Measurements from ENCODE around the gene PFKFB3. TPM values are rescaled to one million over a fixed set of nuclear protein-coding genes. Genes with fewer than 3 reads are reported as not detected.

PFKFB3 gene
- total RNA-seq, 1 donor from 2014 or later: 137 TPM

- H3K4me1 Mint-ChIP-seq (ENCODE audit: low read depth, unreplicated experiment): peaks cover 19% of the 10 kb centered on the region
- peak overlapping the region; percentile 79 for H3K27ac Mint-ChIP-seq (ENCODE audit: unreplicated experiment)
- peaks cover 3% of the 10 kb centered on the region for H3K27me3 Mint-ChIP-seq (ENCODE audit: unreplicated experiment)
- H3K36me3 Mint-ChIP-seq (ENCODE audit: unreplicated experiment): no peaks in the 10 kb centered on the region
- peaks cover 4% of the 10 kb centered on the region for H3K9me3 Mint-ChIP-seq (ENCODE audit: unreplicated experiment)
- H3K4me3 Mint-ChIP-seq (ENCODE audit: unreplicated experiment): peak overlapping the region; percentile 62
- no peak for DNase-seq
- TF ChIP-seq CTCF (IDR thresholded peaks at IDR 0.05; ENCODE audit: partially characterized antibody, unreplicated experiment): no peak
Measured at GRCh38 chr10:6179078-6179477, 23.7 kb upstream of the PFKFB3 start.

- no peak for TF ChIP-seq CTCF (IDR thresholded peaks at IDR 0.05; ENCODE audit: partially characterized antibody, unreplicated experiment)
- H3K27ac Mint-ChIP-seq (ENCODE audit: unreplicated experiment): no peak overlapping the region
- H3K36me3 Mint-ChIP-seq (ENCODE audit: unreplicated experiment): no peaks in the 10 kb centered on the region
- no peak overlapping the region for H3K4me3 Mint-ChIP-seq (ENCODE audit: unreplicated experiment)
- H3K9me3 Mint-ChIP-seq (ENCODE audit: unreplicated experiment): peaks cover 4% of the 10 kb centered on the region
- no peaks in the 10 kb centered on the region for H3K27me3 Mint-ChIP-seq (ENCODE audit: unreplicated experiment)
- peaks cover 26% of the 10 kb centered on the region for H3K4me1 Mint-ChIP-seq (ENCODE audit: low read depth, unreplicated experiment)
- DNase-seq: no peak
Measured at GRCh38 chr10:6180480-6181110, 22.1 kb upstream of the PFKFB3 start.

GRCh38 chr10:6181249-6181648 lies 21.5 kb upstream of the PFKFB3 start:
- H3K4me3 Mint-ChIP-seq (ENCODE audit: unreplicated experiment): no peak overlapping the region
- no peak overlapping the region for H3K27ac Mint-ChIP-seq (ENCODE audit: unreplicated experiment)
- H3K9me3 Mint-ChIP-seq (ENCODE audit: unreplicated experiment): peaks cover 4% of the 10 kb centered on the region
- DNase-seq: no peak
- no peak for TF ChIP-seq CTCF (IDR thresholded peaks at IDR 0.05; ENCODE audit: partially characterized antibody, unreplicated experiment)
- H3K36me3 Mint-ChIP-seq (ENCODE audit: unreplicated experiment): no peaks in the 10 kb centered on the region
- no peaks in the 10 kb centered on the region for H3K27me3 Mint-ChIP-seq (ENCODE audit: unreplicated experiment)
- peaks cover 26% of the 10 kb centered on the region for H3K4me1 Mint-ChIP-seq (ENCODE audit: low read depth, unreplicated experiment)

GRCh38 chr10:6182454-6183098 lies 20.2 kb upstream of the PFKFB3 start:
- TF ChIP-seq CTCF (IDR thresholded peaks at IDR 0.05; ENCODE audit: partially characterized antibody, unreplicated experiment): no peak
- Mint-ChIP-seq H3K36me3 (ENCODE audit: unreplicated experiment) (no peaks in the 10 kb centered on the region), H3K9me3 (ENCODE audit: unreplicated experiment) (peaks cover 4% of the 10 kb centered on the region), H3K4me1 (ENCODE audit: low read depth, unreplicated experiment) (peaks cover 22% of the 10 kb centered on the region), H3K4me3 (ENCODE audit: unreplicated experiment) (no peak overlapping the region), H3K27me3 (ENCODE audit: unreplicated experiment) (no peaks in the 10 kb centered on the region), H3K27ac (ENCODE audit: unreplicated experiment) (no peak overlapping the region)
- no peak for DNase-seq

- H3K27me3 Mint-ChIP-seq (ENCODE audit: unreplicated experiment): no peaks in the 10 kb centered on the region
- H3K36me3 Mint-ChIP-seq (ENCODE audit: unreplicated experiment): no peaks in the 10 kb centered on the region
- H3K4me1 Mint-ChIP-seq (ENCODE audit: low read depth, unreplicated experiment): peaks cover 9% of the 10 kb centered on the region
- H3K27ac Mint-ChIP-seq (ENCODE audit: unreplicated experiment): peak overlapping the region; percentile 48
- H3K9me3 Mint-ChIP-seq (ENCODE audit: unreplicated experiment): peaks cover 4% of the 10 kb centered on the region
- no peak for DNase-seq
- H3K4me3 Mint-ChIP-seq (ENCODE audit: unreplicated experiment): no peak overlapping the region
- TF ChIP-seq CTCF (IDR thresholded peaks at IDR 0.05; ENCODE audit: partially characterized antibody, unreplicated experiment): no peak
Measured at GRCh38 chr10:6185039-6185716, 17.6 kb upstream of the PFKFB3 start.
